BE2C (cell line): Measurements from ENCODE around the gene ADCY2.

Experiments used
- DNase-seq: peaks from one replicate; pipeline ENCODE4 v3.0.0-alpha.2; 2020
- H3K27me3 ChIP-seq: fragments of 250-450 bp; sonication (Bioruptor Pico); 2 replicates; pipeline ENCODE4 v1.5.1; 2020; ENCODE audit warnings: mild to moderate bottlenecking
- H3K36me3 ChIP-seq: fragments of 250-450 bp; sonication (Bioruptor Pico); 2 replicates; pipeline ENCODE4 v1.5.1; 2020; ENCODE audit warnings: mild to moderate bottlenecking
- H3K4me1 ChIP-seq: fragments of 250-450 bp; sonication (Bioruptor Pico); 2 replicates; pipeline ENCODE4 v1.5.1; 2020
- H3K4me3 ChIP-seq: 2 replicates; pipeline ENCODE4 v1.5.1; 2011; ENCODE audit warnings: low read depth, low read length
- H3K9me3 ChIP-seq: fragments of 250-450 bp; sonication (Bioruptor Pico); 2 replicates; pipeline ENCODE4 v1.5.1; 2020
- CTCF ChIP-seq: IDR thresholded peaks from 2 replicates; pipeline ENCODE4 v1.5.1; 2012; ENCODE audit warnings: mild to moderate bottlenecking, low read depth, low read length

Gene ADCY2

GRCh38 chr5:7492371-7492770 is 96.4 kb downstream of the ADCY2 start:
- Histone ChIP-seq H3K4me1 (no peaks in the 10 kb centered on the region), H3K36me3 (no peaks in the 10 kb centered on the region)
- no peak for TF ChIP-seq CTCF

GRCh38 chr5:7493081-7493480 is 97.1 kb downstream of the ADCY2 start:
- no peaks in the 10 kb centered on the region for H3K9me3 ChIP-seq
- H3K36me3 ChIP-seq: no peaks in the 10 kb centered on the region
- no peak for TF ChIP-seq CTCF
- H3K4me3 ChIP-seq: no peak overlapping the region
- H3K4me1 ChIP-seq: no peaks in the 10 kb centered on the region
- DNase-seq: no peak
- no peaks in the 10 kb centered on the region for H3K27me3 ChIP-seq

More at GRCh38 chr5:7492371-7492770, 96.4 kb downstream of the ADCY2 start:
- H3K27me3 ChIP-seq: no peaks in the 10 kb centered on the region
- H3K4me3 ChIP-seq: no peak overlapping the region
- no peaks in the 10 kb centered on the region for H3K9me3 ChIP-seq
- DNase-seq: no peak

- Histone ChIP-seq H3K27me3 (no peaks in the 10 kb centered on the region), H3K4me3 (no peak overlapping the region), H3K9me3 (no peaks in the 10 kb centered on the region), H3K36me3 (no peaks in the 10 kb centered on the region), H3K4me1 (no peaks in the 10 kb centered on the region)
- DNase-seq: no peak
- TF ChIP-seq CTCF: no peak
These were observed 97.7 kb downstream of the ADCY2 start for GRCh38 chr5:7493622-7494021.

- TF ChIP-seq CTCF: no peak
- DNase-seq: no peak
These were observed 98.7 kb downstream of the ADCY2 start for GRCh38 chr5:7494481-7495130.

GRCh38 chr5:7495131-7495517 is 99.2 kb downstream of the ADCY2 start:
- H3K4me3 ChIP-seq: no peak overlapping the region
- H3K4me1 ChIP-seq: no peaks in the 10 kb centered on the region
- no peaks in the 10 kb centered on the region for H3K9me3 ChIP-seq
- no peak for TF ChIP-seq CTCF
- DNase-seq: no peak
- no peaks in the 10 kb centered on the region for H3K36me3 ChIP-seq
- H3K27me3 ChIP-seq: no peaks in the 10 kb centered on the region

More at GRCh38 chr5:7494481-7495130, 98.7 kb downstream of the ADCY2 start:
- H3K4me3 ChIP-seq: no peak overlapping the region
- no peaks in the 10 kb centered on the region for H3K27me3 ChIP-seq
- H3K4me1 ChIP-seq: no peaks in the 10 kb centered on the region
- no peaks in the 10 kb centered on the region for H3K36me3 ChIP-seq
- no peaks in the 10 kb centered on the region for H3K9me3 ChIP-seq

- Histone ChIP-seq H3K27me3 (no peaks in the 10 kb centered on the region), H3K36me3 (no peaks in the 10 kb centered on the region), H3K9me3 (no peaks in the 10 kb centered on the region), H3K4me3 (no peak overlapping the region), H3K4me1 (no peaks in the 10 kb centered on the region)
- no peak for DNase-seq
- no peak for TF ChIP-seq CTCF
These were observed 104.3 kb downstream of the ADCY2 start for GRCh38 chr5:7500256-7500655.
